22Rv1 (cell line): ENCODE results near the gene SLC25A38.

Experiments used
- H3K27ac ChIP-seq: fragments of 450-650 bp; 2 replicates; pipeline ENCODE4 v1.5.1; 2017
- ZFX ChIP-seq: fragments of 450-650 bp; IDR thresholded peaks from 2 replicates; pipeline ENCODE4 v1.6.1; 2017; ENCODE audit warnings: antibody characterized with exemption, borderline replicate concordance
- TF ChIP-seq, protein P1 (sequence below): fragments of 450-650 bp; IDR thresholded peaks from 2 replicates; pipeline ENCODE4 v1.5.1; 2017; ENCODE audit warnings: mild to moderate bottlenecking

The SLC25A38 gene

GRCh38 chr3:39432342-39432741 lies 49.2 kb downstream of the SLC25A38 start:
- no peak for TF ChIP-seq ZFX
- TF ChIP-seq, protein P1, sequence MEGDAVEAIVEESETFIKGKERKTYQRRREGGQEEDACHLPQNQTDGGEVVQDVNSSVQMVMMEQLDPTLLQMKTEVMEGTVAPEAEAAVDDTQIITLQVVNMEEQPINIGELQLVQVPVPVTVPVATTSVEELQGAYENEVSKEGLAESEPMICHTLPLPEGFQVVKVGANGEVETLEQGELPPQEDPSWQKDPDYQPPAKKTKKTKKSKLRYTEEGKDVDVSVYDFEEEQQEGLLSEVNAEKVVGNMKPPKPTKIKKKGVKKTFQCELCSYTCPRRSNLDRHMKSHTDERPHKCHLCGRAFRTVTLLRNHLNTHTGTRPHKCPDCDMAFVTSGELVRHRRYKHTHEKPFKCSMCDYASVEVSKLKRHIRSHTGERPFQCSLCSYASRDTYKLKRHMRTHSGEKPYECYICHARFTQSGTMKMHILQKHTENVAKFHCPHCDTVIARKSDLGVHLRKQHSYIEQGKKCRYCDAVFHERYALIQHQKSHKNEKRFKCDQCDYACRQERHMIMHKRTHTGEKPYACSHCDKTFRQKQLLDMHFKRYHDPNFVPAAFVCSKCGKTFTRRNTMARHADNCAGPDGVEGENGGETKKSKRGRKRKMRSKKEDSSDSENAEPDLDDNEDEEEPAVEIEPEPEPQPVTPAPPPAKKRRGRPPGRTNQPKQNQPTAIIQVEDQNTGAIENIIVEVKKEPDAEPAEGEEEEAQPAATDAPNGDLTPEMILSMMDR = no peak
- no peak overlapping the region for H3K27ac ChIP-seq

GRCh38 chr3:39433642-39434041 lies 50.5 kb downstream of the SLC25A38 start:
- no peak overlapping the region for H3K27ac ChIP-seq
- TF ChIP-seq ZFX = no peak
- TF ChIP-seq, protein P1 = no peak

GRCh38 chr3:39434574-39434973 lies 51.4 kb downstream of the SLC25A38 start:
- no peak overlapping the region for H3K27ac ChIP-seq
- no peak for TF ChIP-seq ZFX
- TF ChIP-seq, protein P1 = no peak

- no peak for TF ChIP-seq ZFX
- TF ChIP-seq, protein P1 = no peak
These were observed 52.0 kb downstream of the SLC25A38 start for GRCh38 chr3:39435006-39435748.

GRCh38 chr3:39438880-39439279 lies 55.7 kb downstream of the SLC25A38 start:
- TF ChIP-seq, protein P1 = no peak
- TF ChIP-seq ZFX = no peak
- H3K27ac ChIP-seq = no peak overlapping the region

More at GRCh38 chr3:39435006-39435748, 52.0 kb downstream of the SLC25A38 start:
- H3K27ac ChIP-seq = no peak overlapping the region

- TF ChIP-seq, protein P1 = no peak
- TF ChIP-seq ZFX = no peak
- H3K27ac ChIP-seq = no peak overlapping the region
These were observed 57.1 kb downstream of the SLC25A38 start for GRCh38 chr3:39440316-39440715.

- no peak overlapping the region for H3K27ac ChIP-seq
- TF ChIP-seq, protein P1 = no peak
- TF ChIP-seq ZFX = no peak
These were observed 60.4 kb downstream of the SLC25A38 start for GRCh38 chr3:39443530-39443929.
